ENCODE measurements around the gene NKX2-8. TPM values are rescaled to one million over a fixed set of nuclear protein-coding genes. Genes with fewer than 3 reads are reported as not detected.
A peak's percentile ranks its signal among the peaks of the same experiment; 100 is the strongest.
"Not testable (repeated sequence)": the region's sequence is repeated elsewhere in the genome, so short reads cannot be mapped to it uniquely, and the experiment has no call there.

NKX2-8 gene
- total RNA-seq, 1 donor from 2014 or later = not detected

DNA sequence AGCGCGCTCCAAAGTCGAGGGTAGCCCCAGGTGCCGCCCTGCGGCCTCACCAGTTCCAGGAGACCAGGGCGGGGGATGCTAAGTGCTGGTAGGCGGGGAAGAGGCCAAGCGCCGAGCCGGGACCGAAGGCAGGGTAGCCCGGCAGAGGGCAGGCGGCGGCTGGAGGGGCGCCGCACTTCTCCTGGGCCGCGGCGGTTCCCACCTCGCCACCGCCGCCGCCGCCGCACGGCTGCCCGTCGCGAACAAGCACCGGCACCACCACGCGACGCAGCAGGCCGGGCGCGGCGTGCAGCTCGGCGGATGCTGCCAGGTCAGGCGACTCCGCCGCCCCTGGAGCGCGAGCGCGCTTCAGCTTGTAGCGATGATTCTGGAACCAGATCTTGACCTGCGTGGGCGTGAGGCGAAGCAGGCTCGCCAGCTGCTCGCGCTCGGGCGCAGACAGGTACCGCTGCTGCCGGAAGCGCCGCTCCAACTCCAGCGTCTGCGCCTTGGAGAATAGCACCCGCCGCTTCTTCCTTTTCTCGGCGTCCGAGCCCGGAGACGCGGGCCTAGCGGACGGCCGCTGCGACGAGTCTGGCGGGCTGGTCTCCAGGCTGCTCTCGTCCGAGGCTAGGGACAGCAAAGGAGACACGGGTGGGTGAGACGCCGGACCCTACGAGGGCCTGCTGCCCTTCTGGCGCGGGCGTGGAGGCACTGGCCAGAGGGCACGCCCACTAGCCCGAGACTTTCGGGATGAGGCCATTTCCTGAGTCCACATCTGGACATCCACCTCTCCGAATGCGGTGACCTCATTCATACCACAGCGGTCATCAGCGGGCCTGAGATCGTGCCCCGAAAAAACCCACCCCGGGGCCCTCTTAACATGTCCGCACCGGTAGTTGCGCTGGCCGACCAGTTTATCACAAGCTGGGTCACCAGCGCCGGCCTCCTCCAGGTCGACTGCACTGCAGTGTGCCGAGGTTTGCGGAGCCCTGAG lies 1.3 kb downstream of the NKX2-8 start:
- DNase-seq (ENCODE audit: low spot score in 2 of 2) (peak; percentile 47 to 54), FAIRE-seq (no peak)

- no peak for FAIRE-seq
- peak in 1 of 2 donors; percentile 19 for DNase-seq (ENCODE audit: low spot score in 2 of 2)
Measured at GRCh38 chr14:36580141-36580855, 2.1 kb downstream of the NKX2-8 start.

DNA sequence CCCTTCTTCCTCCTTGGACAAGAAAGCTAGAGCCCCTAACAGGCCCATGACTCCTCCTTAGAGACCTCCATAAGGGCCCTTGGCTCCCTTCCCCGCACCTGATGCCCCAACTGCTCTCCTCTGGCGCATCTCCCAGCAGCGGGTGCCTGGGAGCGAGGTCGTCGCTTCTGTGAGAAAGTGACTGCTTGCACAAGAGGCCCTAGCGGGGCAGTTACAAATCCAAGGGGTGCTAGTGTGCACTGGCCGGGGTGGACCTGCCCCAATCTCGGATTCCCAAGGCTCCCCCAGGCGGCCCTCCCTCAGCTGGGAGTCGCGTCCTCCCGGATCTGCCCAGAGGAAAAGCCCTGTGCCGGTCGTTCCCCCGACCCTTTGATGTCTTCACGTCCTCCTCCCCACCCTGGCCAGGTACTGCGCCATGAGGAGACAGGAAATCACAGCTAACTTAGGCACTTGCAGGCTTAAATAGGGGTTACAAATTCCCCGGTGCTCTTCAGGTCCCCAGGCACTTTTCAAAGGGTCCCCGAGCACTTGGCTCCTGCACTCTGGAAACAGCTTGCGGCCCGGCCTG lies 2.8 kb downstream of the NKX2-8 start:
- DNase-seq (ENCODE audit: low spot score in 2 of 2) (peak; percentile 7 to 17), FAIRE-seq (no peak)

DNA sequence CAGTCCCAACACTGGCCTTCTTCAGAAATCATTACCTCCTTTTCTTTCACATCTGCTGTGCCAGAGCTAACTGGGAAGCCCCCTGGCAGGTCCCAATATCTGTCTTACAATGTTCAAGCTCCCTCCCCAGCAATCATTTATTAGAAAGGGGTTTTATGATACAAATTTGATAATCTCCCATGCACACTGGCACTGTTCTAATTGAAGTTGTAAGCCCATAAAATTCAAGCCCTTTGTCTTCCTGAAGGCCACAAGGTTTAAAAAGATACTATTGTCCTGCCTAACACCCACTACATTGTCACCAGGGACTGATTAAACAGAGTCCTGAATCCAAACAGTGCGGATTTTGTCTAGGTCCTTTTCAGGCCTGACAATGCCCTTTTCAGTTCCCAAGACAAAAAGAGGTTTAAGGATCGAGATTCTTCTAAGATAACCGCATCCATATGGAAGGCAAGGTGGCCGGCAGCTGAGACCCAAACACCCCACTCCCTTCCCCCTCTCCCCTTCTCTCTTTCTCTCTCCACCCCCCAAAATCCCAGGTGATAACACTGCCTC lies 3.3 kb downstream of the NKX2-8 start:
- DNase-seq (ENCODE audit: low spot score in 2 of 2) (peak in 1 of 2 donors; percentile 33), FAIRE-seq (no peak)

DNA sequence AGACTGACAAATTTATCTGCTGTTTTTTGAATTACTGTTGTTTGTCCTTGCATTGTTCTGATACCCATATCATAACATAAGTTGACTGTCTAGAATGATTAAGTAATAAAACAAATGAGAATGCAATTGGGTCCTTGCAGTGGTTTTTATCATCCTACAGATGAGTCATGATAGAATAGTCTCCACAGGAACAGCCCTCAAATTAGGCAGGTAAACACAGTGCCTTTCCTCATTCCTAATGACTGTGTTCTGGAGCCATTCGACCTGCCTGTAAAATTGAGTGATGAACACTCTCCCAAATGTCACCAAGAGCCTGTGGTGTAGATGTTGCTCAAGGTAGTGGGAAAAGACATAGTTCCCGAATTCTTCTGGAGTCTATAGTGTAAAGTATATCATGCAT lies 12.3 kb downstream of the NKX2-8 start:
- DNase-seq (ENCODE audit: low spot score in 2 of 2) = no peak
- no peak for FAIRE-seq

DNA sequence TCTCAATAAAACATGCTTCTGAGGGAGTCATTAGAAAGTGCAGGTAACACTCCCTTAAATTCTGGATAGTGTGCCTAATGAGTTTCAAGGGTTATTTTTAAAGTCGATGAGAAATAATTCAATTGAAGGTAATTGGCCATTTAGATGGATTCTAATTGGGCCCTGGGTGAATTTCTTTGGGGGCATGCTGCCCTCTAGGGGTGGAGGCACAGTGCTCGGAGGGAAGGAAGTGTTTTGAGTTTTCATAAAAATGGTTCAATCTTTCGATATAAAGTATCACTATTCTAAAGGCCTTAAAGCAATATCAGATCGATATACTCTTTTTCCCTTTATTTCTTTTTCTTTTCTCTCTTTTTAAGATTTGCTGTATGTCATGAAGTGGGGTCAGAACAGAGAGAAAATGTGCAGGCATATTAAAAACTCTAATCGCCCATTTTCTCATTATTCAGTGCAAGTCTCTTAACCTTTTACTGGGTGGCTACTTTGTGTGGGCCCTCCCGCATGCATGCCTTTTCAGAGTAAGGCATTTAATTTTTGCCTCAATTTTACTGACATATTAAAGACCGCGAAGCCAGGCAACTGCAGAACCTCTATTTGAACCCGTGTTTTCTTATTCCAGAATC lies 25.5 kb downstream of the NKX2-8 start:
- peak in 1 of 2 donors; percentile 33 for DNase-seq (ENCODE audit: low spot score in 2 of 2)
- FAIRE-seq = peak; percentile 80

DNA sequence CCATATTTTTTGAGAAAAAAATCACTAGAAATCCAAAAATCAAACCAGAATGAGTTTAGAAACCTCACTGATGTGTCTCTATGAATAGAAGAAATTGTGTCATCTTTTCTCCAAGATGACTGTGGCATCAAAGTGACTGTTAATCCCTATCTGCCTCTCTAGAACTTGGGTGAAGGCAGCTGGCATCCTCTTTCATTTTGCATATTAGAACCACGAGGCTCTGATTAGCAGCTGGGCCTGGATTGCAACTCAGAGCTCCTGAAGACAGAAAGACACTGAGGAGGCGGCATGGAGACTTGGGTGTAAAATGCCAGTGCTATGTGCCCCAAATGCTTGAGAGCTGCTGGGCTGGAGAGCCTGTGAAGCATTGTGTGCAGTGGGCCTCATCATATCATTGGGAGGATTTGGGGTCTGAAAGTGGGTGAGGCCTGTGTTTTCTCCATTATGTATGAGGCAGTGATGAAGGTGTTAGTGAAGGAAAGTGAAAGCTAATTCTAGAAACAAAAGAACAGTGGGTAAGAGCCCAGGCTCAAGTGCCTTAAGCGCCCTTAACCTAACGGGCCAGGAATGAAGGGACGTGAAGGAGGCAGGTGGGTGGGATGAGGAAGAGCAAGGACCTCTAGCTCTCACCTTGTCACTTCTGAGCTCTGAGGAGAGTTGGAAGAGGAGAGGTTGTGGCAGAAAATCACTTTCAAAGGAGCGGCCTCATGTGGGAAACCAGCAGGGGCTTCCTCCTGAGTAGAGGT lies 26.2 kb downstream of the NKX2-8 start:
- FAIRE-seq (no peak), DNase-seq (ENCODE audit: low spot score in 2 of 2) (no peak)

- DNase-seq (ENCODE audit: low spot score in 2 of 2) (peak in 1 of 2 donors; percentile 45), FAIRE-seq (peak; percentile 75)
Measured at GRCh38 chr14:36553656-36554260, 28.7 kb downstream of the NKX2-8 start.

DNA sequence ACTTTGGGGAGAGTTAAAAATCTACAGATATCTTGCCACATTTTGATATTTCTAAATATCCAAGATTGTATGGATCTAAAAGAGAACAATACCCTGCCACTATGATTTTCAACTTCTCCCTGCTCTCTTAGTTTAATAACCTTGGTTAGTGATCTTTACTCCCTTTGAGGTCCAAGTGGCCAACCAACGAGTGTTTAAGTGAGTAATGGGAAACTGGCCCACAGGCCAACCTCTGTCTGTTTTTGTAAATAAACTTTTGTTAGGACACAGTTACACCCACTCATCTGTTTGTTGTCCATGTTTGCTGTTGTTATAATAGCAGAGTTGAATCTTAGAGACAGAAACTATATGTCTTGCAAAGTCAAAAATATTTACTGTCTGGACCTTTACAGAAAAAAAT lies 31.5 kb downstream of the NKX2-8 start:
- DNase-seq (ENCODE audit: low spot score in 2 of 2) (no peak), FAIRE-seq (no peak)

DNA sequence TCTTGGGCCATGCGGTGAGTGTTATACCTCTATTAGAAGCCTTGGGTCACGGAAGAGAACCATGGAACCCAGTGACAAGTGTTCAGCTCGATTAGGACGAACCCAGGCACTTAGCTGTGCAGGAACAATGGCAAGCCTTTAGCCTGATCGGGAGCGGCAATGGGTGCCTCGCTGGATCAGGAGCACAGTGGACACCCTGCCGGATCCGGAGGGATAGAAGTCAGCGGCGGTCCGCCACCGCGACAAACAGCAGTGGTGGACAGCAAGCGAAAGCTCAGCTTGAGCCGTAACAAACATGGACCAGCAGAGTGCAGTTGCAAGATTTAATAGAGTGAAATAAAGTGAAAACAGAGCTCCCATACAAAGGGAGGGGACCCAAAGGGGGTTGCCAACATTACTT lies 38.1 kb downstream of the NKX2-8 start:
- DNase-seq (ENCODE audit: low spot score in 2 of 2); FAIRE-seq: not testable (repeated sequence)

GRCh38 chr14:36538051-36538450 lies 44.4 kb downstream of the NKX2-8 start:
- DNase-seq (ENCODE audit: low spot score in 2 of 2) (no peak), FAIRE-seq (no peak)

Other genes starting within 250 kb of the NKX2-8 start
- gene NKX2-1, start 62.4 kb downstream of the NKX2-8 start, total RNA-seq = 0.82 TPM
- not detected for gene PAX9, start 79.2 kb upstream of the NKX2-8 start, total RNA-seq

Measured in frontal cortex (tissue), 4 donors.